GM06990 (cell line): Measurements from ENCODE around the gene UBXN2A.

Experiments used
- DNase-seq: peaks from one replicate; pipeline ENCODE4 v3.0.0-alpha.2; 2011; ENCODE audit not compliant: insufficient read length; ENCODE audit errors: extremely low read depth
- H3K27me3 ChIP-seq: replicated peaks from 2 replicates; pipeline ENCODE4 v1.6.0; 2011; ENCODE audit warnings: low read length; ENCODE audit not compliant: control insufficient read depth, insufficient read depth
- H3K36me3 ChIP-seq: 2 replicates; pipeline ENCODE4 v1.5.1; 2011; ENCODE audit warnings: low read length; ENCODE audit not compliant: control insufficient read depth, insufficient read depth
- H3K4me3 ChIP-seq: replicated peaks from 2 replicates; pipeline ENCODE4 v1.5.1; 2011; ENCODE audit warnings: low read depth, mild to moderate bottlenecking, control low read depth, low read length
- TF ChIP-seq, protein P1 (sequence below): IDR thresholded peaks from 2 replicates; pipeline ENCODE4 v1.5.1; 2011; ENCODE audit warnings: low read length, control low read depth, mild to moderate bottlenecking, inconsistent platforms; ENCODE audit not compliant: insufficient read depth, poor library complexity, severe bottlenecking

The UBXN2A gene

DNA sequence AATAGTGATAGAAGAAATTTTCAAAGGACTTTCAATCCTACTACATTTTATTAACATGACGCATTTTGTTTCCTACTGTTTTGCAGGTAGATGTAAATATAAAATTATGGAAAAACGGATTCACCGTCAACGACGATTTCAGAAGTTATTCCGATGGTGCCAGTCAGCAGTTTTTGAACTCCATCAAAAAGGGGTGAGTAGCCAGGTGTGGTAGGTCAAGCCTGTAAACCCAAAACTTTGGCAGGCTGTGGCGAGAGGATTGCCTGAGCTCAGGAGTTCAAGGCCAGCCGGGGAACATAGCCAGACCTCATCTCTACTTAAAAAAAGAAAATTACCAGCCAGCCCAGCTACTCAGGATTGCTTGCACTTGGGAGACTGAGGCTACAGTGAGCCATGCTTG is 36.6 kb downstream of the UBXN2A start:
- Histone ChIP-seq H3K36me3 (peaks cover 3% of the 10 kb centered on the region), H3K27me3 (no peaks in the 10 kb centered on the region), H3K4me3 (no peak overlapping the region)
- TF ChIP-seq, protein P1, sequence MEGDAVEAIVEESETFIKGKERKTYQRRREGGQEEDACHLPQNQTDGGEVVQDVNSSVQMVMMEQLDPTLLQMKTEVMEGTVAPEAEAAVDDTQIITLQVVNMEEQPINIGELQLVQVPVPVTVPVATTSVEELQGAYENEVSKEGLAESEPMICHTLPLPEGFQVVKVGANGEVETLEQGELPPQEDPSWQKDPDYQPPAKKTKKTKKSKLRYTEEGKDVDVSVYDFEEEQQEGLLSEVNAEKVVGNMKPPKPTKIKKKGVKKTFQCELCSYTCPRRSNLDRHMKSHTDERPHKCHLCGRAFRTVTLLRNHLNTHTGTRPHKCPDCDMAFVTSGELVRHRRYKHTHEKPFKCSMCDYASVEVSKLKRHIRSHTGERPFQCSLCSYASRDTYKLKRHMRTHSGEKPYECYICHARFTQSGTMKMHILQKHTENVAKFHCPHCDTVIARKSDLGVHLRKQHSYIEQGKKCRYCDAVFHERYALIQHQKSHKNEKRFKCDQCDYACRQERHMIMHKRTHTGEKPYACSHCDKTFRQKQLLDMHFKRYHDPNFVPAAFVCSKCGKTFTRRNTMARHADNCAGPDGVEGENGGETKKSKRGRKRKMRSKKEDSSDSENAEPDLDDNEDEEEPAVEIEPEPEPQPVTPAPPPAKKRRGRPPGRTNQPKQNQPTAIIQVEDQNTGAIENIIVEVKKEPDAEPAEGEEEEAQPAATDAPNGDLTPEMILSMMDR = no peak
- DNase-seq = no peak

DNA sequence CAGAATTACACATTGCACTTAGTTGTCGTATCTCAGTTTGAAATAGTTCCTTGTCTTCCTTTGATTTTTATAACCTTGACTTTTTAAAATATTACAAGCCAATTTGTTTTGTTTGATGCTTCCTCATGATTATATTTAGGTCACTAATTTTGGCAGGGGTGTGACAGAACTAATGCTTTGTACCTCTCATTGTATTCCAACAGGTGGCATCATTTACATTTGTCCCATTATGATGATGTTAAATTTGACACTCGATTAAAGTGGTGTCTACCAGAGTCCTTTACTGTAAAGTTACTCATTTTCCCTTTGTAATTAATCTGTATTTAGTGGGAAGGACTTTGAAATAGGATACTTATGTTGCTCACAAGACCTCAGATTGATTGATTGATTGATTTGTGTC is 48.1 kb downstream of the UBXN2A start:
- TF ChIP-seq, protein P1 = peak; percentile 27
- H3K4me3 ChIP-seq = no peak overlapping the region
- no peak for DNase-seq
- H3K36me3 ChIP-seq = no peaks in the 10 kb centered on the region; the same call in 1 of the 2 replicates
- no peaks in the 10 kb centered on the region for H3K27me3 ChIP-seq

DNA sequence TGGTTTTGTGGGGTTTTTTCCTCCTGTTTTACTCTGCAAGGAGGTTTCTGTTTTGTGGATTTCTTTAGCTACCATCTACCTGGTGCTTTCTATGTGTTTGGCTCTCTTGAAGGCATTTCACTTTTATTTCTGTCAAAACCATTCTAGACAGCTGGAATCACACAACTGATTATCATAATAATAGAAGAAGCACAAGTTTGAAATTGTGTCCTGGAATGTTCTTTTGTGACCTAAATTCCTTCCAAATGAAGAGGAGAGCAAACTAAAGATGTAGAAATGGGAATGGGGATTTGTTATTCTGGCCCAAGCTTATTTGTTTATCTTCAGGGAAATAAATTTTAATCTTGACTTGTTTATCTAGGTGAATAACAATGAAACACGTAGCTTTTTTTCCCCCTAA is 52.7 kb downstream of the UBXN2A start:
- TF ChIP-seq, protein P1 = no peak
- DNase-seq = no peak
- H3K27me3 ChIP-seq = no peaks in the 10 kb centered on the region
- no peak overlapping the region for H3K4me3 ChIP-seq
- no peaks in the 10 kb centered on the region; the same call in 1 of the 2 replicates for H3K36me3 ChIP-seq

DNA sequence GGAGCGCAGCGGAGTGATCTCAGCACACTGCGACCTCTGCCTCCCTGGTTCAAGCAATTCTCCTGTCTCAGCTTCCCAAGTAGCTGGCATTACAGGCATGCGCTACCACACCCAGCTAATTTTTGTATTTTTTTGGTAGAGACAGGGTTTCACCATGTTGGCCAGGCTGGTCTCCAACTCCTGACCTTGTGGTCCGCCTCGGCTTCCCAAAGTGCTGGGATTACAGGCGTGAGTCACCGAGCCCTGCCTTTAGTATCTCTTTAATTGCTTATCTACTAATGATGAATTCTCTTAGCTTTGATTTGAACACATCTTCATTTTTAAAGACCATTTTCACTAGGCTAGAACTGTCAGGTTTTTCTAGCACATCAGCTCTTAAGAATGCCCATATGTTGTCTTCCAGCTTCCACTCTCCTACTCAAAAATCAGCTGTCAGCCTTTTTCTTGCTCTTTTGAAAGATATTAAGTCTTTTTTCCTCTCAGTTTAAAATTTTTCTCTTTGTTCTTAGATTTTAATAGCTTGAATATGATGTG is 53.5 kb downstream of the UBXN2A start:
- no peaks in the 10 kb centered on the region for H3K27me3 ChIP-seq
- DNase-seq = no peak
- no peak overlapping the region for H3K4me3 ChIP-seq
- TF ChIP-seq, protein P1 = no peak
- H3K36me3 ChIP-seq = no peaks in the 10 kb centered on the region; the same call in 1 of the 2 replicates

DNA sequence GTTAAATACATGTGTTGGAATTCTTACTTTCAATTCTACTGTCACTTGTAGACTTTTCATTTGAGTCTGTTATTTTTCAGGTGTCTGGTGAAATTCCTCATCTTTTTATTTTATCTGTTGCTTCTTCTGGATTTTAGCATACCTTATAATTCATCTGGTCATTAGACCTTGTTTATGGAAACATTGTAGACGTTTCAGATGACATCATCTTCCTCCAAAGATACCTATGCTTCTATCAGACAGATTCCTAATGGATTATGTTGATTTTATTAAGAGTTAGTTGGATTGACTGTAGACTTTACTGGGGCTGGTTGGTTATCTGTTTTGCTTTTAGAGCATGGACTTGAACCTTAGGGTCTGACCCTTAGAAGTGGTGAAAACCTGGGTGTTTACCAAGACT is 54.3 kb downstream of the UBXN2A start:
- Histone ChIP-seq H3K36me3 (no peaks in the 10 kb centered on the region; the same call in 1 of the 2 replicates), H3K4me3 (no peak overlapping the region), H3K27me3 (no peaks in the 10 kb centered on the region)
- DNase-seq = no peak
- TF ChIP-seq, protein P1 = no peak

DNA sequence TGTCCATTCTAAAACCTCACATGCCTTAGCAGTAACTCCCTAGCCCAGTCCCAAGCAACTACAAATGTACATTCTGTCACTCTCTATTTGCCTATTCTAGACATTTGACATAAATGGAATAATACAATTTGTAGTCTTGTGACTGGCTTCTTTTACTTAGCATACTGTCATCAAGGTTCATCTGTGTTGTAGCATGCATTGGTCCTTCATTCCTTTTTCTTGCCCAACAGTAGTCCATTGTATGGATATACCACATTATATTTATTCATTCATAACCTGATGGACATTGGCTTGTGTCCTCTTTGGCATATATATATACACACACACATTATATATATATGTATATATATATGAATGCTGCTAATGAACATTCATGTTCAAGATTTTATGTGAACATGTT is 67.4 kb downstream of the UBXN2A start:
- Histone ChIP-seq H3K36me3 (no peaks in the 10 kb centered on the region), H3K4me3 (no peak overlapping the region), H3K27me3 (no peaks in the 10 kb centered on the region; the same call in 1 of the 2 replicates)
- TF ChIP-seq, protein P1 = no peak
- no peak for DNase-seq
